HEK293 (cell line): ENCODE results near the gene CD5L.

Experiments used
- CTCF ChIA-PET: fragments of 350-600 bp; formaldehyde crosslinking; extraction: SDS; loops from one replicate; lab custom pipeline; 2021; ENCODE audit warnings: antibody characterized with exemption; lab: Yijun Ruan, JAX
- POLR2A ChIA-PET: fragments of 300-600 bp; formaldehyde crosslinking; extraction: SDS; loops from one replicate; lab custom pipeline; 2020; ENCODE audit warnings: antibody characterized with exemption, inconsistent platforms; lab: Yijun Ruan, JAX
- H3K27ac ChIP-seq: fragments of 200-500 bp; sonication (Bioruptor generic); 2 replicates; pipeline ENCODE4 v1.5.1; 2014; ENCODE audit warnings: low read depth, low read length, control low read depth, inconsistent platforms; ENCODE audit errors: extremely low read depth
- H3K36me3 ChIP-seq, 2 experiments: fragments of 200-500 bp in 1 of 2; sonication (Bioruptor generic) in 1 of 2; 1 replicate in 1 of 2; 2 replicates in 1 of 2; pipeline ENCODE4 v1.5.1; 2014 to 2017; ENCODE audit warnings: inconsistent platforms in 2 of 2, low read length in 2 of 2; ENCODE audit not compliant: control insufficient read depth in 2 of 2, insufficient read depth in 1 of 2
- H3K4me1 ChIP-seq: fragments of 200-500 bp; sonication (Bioruptor generic); 2 replicates; pipeline ENCODE4 v1.5.1; 2014; ENCODE audit warnings: mild to moderate bottlenecking, low read length, inconsistent platforms; ENCODE audit not compliant: control insufficient read depth, insufficient read depth
- H3K4me3 ChIP-seq: 2 replicates; pipeline ENCODE4 v1.5.1; 2011; ENCODE audit warnings: low read depth, mild to moderate bottlenecking, control low read depth, low read length, moderate library complexity
- H3K9me3 ChIP-seq: fragments of 200-500 bp; sonication (Bioruptor generic); 2 replicates; pipeline ENCODE4 v1.5.1; 2014; ENCODE audit warnings: low read depth, low read length, inconsistent platforms; ENCODE audit not compliant: control insufficient read depth, insufficient read depth
- HIC1 ChIP-seq: fragments of 450-650 bp; formaldehyde crosslinking; IDR thresholded peaks from 2 replicates; pipeline ENCODE4 v1.5.1; 2016; ENCODE audit warnings: missing biosample characterization, missing genetic modification characterization
- ZNF292 ChIP-seq: fragments of 450-650 bp; formaldehyde crosslinking; IDR thresholded peaks from 2 replicates; pipeline ENCODE4 v1.5.1; 2016; ENCODE audit warnings: low read depth, missing biosample characterization, missing genetic modification characterization, borderline replicate concordance
- TF ChIP-seq, protein P1 (sequence below): fragments of 450-650 bp; formaldehyde crosslinking; IDR thresholded peaks from 2 replicates; pipeline ENCODE4 v1.5.1; 2016; ENCODE audit warnings: missing biosample characterization, missing genetic modification characterization

Gene CD5L

GRCh38 chr1:157781048-157781447 is 60.6 kb downstream of the CD5L start:
- H3K27ac ChIP-seq, result no peak overlapping the region
- H3K4me3 ChIP-seq, result no peak overlapping the region
- ChIA-PET POLR2A (no interaction called here), CTCF (interaction anchor here (0.6 kb wide), 1 partner anchor 43 kb away, joined by 3 read pairs; no protein-coding TSS in a partner anchor)
- H3K4me1 ChIP-seq, result no peaks in the 10 kb centered on the region
- no peaks in the 10 kb centered on the region for H3K9me3 ChIP-seq
- no peaks in the 10 kb centered on the region for H3K36me3 ChIP-seq
- TF ChIP-seq, protein P1, sequence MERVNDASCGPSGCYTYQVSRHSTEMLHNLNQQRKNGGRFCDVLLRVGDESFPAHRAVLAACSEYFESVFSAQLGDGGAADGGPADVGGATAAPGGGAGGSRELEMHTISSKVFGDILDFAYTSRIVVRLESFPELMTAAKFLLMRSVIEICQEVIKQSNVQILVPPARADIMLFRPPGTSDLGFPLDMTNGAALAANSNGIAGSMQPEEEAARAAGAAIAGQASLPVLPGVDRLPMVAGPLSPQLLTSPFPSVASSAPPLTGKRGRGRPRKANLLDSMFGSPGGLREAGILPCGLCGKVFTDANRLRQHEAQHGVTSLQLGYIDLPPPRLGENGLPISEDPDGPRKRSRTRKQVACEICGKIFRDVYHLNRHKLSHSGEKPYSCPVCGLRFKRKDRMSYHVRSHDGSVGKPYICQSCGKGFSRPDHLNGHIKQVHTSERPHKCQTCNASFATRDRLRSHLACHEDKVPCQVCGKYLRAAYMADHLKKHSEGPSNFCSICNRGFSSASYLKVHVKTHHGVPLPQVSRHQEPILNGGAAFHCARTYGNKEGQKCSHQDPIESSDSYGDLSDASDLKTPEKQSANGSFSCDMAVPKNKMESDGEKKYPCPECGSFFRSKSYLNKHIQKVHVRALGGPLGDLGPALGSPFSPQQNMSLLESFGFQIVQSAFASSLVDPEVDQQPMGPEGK (tag by site-specific recombination), result no peak
- TF ChIP-seq HIC1 (no peak), ZNF292 (no peak)
